SK-N-SH (cell line): ENCODE results near the gene ME3.

Experiments used
- CTCF ChIP-seq: fragments of 200-600 bp; sonication (generic); IDR thresholded peaks from 2 replicates; pipeline ENCODE4 v1.6.1; 2017; ENCODE audit warnings: antibody characterized with exemption, mild to moderate bottlenecking, moderate library complexity
- EZH2phosphoT487 ChIP-seq: fragments of 200-600 bp; sonication (generic); IDR thresholded peaks from 2 replicates; pipeline ENCODE4 v1.6.1; 2017; ENCODE audit warnings: low read depth, mixed run types, mild to moderate bottlenecking, antibody characterized with exemption, moderate library complexity, borderline replicate concordance
- FOSL2 ChIP-seq: IDR thresholded peaks from 2 replicates; pipeline ENCODE4 v1.4.0; 2012; ENCODE audit warnings: low read depth, mild to moderate bottlenecking, moderate library complexity, borderline replicate concordance
- MXI1 ChIP-seq: IDR thresholded peaks from 2 replicates; pipeline ENCODE4 v1.6.1; 2012; ENCODE audit warnings: mild to moderate bottlenecking, low read depth, low read length, improper control_type of control experiment
- NFIC ChIP-seq: IDR thresholded peaks from 2 replicates; pipeline ENCODE4 v1.4.0; 2012; ENCODE audit warnings: borderline replicate concordance
- PBX3 ChIP-seq: IDR thresholded peaks from 2 replicates; pipeline ENCODE4; 2012
- POLR2AphosphoS5 ChIP-seq: IDR thresholded peaks from 2 replicates; pipeline ENCODE4 v1.6.1; 2012; ENCODE audit warnings: low read depth, low read length
- RAD21 ChIP-seq: IDR thresholded peaks from 2 replicates; pipeline ENCODE4 v1.6.1; 2012; ENCODE audit warnings: mild to moderate bottlenecking, low read length
- REST ChIP-seq: IDR thresholded peaks from 2 replicates; pipeline ENCODE4 v1.6.1; 2012; ENCODE audit warnings: mild to moderate bottlenecking, low read depth, low read length, moderate library complexity
- RFX5 ChIP-seq: IDR thresholded peaks from 2 replicates; pipeline ENCODE4 v1.6.1; 2012; ENCODE audit warnings: mild to moderate bottlenecking, improper control_type of control experiment, low read length
- TAF1 ChIP-seq: IDR thresholded peaks from 2 replicates; pipeline ENCODE4 v1.6.1; 2012; ENCODE audit warnings: low read depth, mild to moderate bottlenecking, low read length, moderate library complexity, borderline replicate concordance
- YY1 ChIP-seq: IDR thresholded peaks from 2 replicates; pipeline ENCODE4 v1.4.0; 2012; ENCODE audit warnings: low read depth, mild to moderate bottlenecking
- ZBTB33 ChIP-seq: IDR thresholded peaks from 2 replicates; pipeline ENCODE4 v1.4.0; 2012; ENCODE audit warnings: low read depth, borderline replicate concordance
- TF ChIP-seq, protein P1 (sequence below): fragments of 150-350 bp; IDR thresholded peaks from 2 replicates; pipeline ENCODE4 v1.6.1; 2017; ENCODE audit warnings: antibody characterized with exemption, low read length, low read depth, borderline replicate concordance

DNA sequence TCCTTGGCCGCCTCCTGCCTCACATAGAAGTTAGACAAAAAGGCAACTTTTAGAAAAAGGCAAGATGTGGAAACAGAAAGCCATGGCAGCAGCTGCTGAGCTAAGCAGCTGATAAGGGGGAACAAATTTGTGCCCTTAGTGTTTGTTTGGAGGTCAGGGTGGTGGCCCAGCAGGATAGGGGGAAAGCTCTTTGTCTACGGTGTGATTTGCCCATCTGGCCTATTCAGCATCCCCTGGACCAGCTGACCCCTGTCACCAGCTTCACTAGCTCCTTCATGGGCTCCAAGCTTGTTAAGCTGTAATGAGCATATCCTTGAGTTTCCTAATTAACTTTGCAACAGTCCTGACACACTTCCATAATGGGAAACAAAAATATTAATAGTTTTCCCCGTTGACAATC is 5.9 kb upstream of the ME3 start:
- TF ChIP-seq POLR2AphosphoS5, result no peak
- TF ChIP-seq CTCF, result no peak
- no peak for TF ChIP-seq YY1
- TF ChIP-seq PBX3, result no peak
- no peak for TF ChIP-seq RFX5
- TF ChIP-seq FOSL2, result no peak
- TF ChIP-seq REST, result no peak
- TF ChIP-seq, protein P1, sequence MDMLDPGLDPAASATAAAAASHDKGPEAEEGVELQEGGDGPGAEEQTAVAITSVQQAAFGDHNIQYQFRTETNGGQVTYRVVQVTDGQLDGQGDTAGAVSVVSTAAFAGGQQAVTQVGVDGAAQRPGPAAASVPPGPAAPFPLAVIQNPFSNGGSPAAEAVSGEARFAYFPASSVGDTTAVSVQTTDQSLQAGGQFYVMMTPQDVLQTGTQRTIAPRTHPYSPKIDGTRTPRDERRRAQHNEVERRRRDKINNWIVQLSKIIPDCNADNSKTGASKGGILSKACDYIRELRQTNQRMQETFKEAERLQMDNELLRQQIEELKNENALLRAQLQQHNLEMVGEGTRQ, result no peak
- TF ChIP-seq NFIC, result no peak
- TF ChIP-seq ZBTB33, result no peak
- TF ChIP-seq EZH2phosphoT487, result no peak
- TF ChIP-seq RAD21, result no peak
- TF ChIP-seq MXI1, result no peak
- no peak for TF ChIP-seq TAF1
